ENCODE measurements around the gene MIEF1. TPM values are rescaled to one million over a fixed set of nuclear protein-coding genes. Genes with fewer than 3 reads are reported as not detected.

Gene MIEF1
- total RNA-seq, 1 experiment from 2014 or later = 29.9 TPM

GRCh38 chr22:39519681-39520225 is 17.7 kb downstream of the MIEF1 start:
- in situ Hi-C loops (cut with HindIII; ENCODE audit: low pct_unique_long_range_greater_than_20kb, low sequenced_read_pairs) (no loop called here), intact Hi-C loops (cut with micrococcal nuclease; ENCODE audit: unreplicated experiment) (no loop called here)
- TF ChIP-seq TCF7L2 (IDR thresholded peaks at IDR 0.05; ENCODE audit: low read depth, low read length) (no peak), REST (IDR thresholded peaks at IDR 0.05; ENCODE audit: insufficient read depth in 1 of 2, low read depth in 2 of 2, low read length in 1 of 2) (no peak), POLR2AphosphoS5 (IDR thresholded peaks at IDR 0.05; ENCODE audit: low read depth, low read length) (no peak), SIN3A (IDR thresholded peaks at IDR 0.05; ENCODE audit: borderline replicate concordance, insufficient read depth, low read depth, low read length) (no peak), CTCF (IDR thresholded peaks at IDR 0.05) (no peak; the same call in 1 of the 2 replicates)
- H3K4me1 ChIP-seq (ENCODE audit: control insufficient read depth, insufficient read depth, low read length) = peaks cover 17% of the 10 kb centered on the region
- DNase-seq (ENCODE audit: low read depth, low spot score) (peak; percentile 81), ATAC-seq (peak; percentile 86)
- peaks cover 16% of the 10 kb centered on the region for H3K36me3 ChIP-seq (ENCODE audit: control insufficient read depth, insufficient read depth, low read length)
- TSS peak; percentile 96 for BruUV-seq (replicated peaks)
- H3K9me3 ChIP-seq (ENCODE audit: control insufficient read depth, insufficient read depth, low read depth, low read length) = no peaks in the 10 kb centered on the region
- peak overlapping the region; percentile 75 to 84 for H3K4me3 ChIP-seq (ENCODE audit: low read depth in 2 of 2, low read length in 2 of 2)
- ChIA-PET CTCF (interaction anchor here (0.7 to 1.0 kb wide), 3 partner anchors 24 to 535 kb away, joined by 3 to 5 read pairs (median 3); no protein-coding TSS in a partner anchor), POLR2A (interaction anchor here (0.5 to 1.1 kb wide), 6 partner anchors 9 to 592 kb away, joined by 4 to 8 read pairs (median 4); partner anchors contain the start of gene MIEF1)
- H3K27ac ChIP-seq (ENCODE audit: low read length) = peak overlapping the region; percentile 95
- no peaks in the 10 kb centered on the region for H3K27me3 ChIP-seq (ENCODE audit: control insufficient read depth, insufficient read depth, low read length)

- Histone ChIP-seq H3K27ac (ENCODE audit: low read length) (peak within 1 kb of the TSS; percentile 95), H3K9me3 (ENCODE audit: control insufficient read depth, insufficient read depth, low read depth, low read length) (no peaks in the 10 kb centered on the region), H3K27me3 (ENCODE audit: control insufficient read depth, insufficient read depth, low read length) (no peaks in the 10 kb centered on the region), H3K4me3 (ENCODE audit: low read depth in 2 of 2, low read length in 2 of 2) (peak within 1 kb of the TSS; percentile 75 to 84), H3K4me1 (ENCODE audit: control insufficient read depth, insufficient read depth, low read length) (peaks cover 17% of the 10 kb centered on the region), H3K36me3 (ENCODE audit: control insufficient read depth, insufficient read depth, low read length) (peaks cover 15% of the 10 kb centered on the region)
- ChIA-PET CTCF (interaction anchor here (0.7 to 1.0 kb wide), 3 partner anchors 24 to 534 kb away, joined by 3 to 5 read pairs (median 3); no protein-coding TSS in a partner anchor), POLR2A (interaction anchor here (0.5 to 1.1 kb wide), 6 partner anchors 9 to 592 kb away, joined by 4 to 8 read pairs (median 4); partner anchors contain the start of gene MIEF1)
- intact Hi-C loops (cut with micrococcal nuclease; ENCODE audit: unreplicated experiment) = no loop called here
- no TSS peak for BruUV-seq (replicated peaks)
- ATAC-seq = peak; percentile 52
- TF ChIP-seq TCF7L2 (IDR thresholded peaks at IDR 0.05; ENCODE audit: low read depth, low read length) = no peak
- peak; percentile 94 for TF ChIP-seq POLR2AphosphoS5 (IDR thresholded peaks at IDR 0.05; ENCODE audit: low read depth, low read length)
- no peak for DNase-seq (ENCODE audit: low read depth, low spot score)
- in situ Hi-C loops (cut with HindIII; ENCODE audit: low pct_unique_long_range_greater_than_20kb, low sequenced_read_pairs) = no loop called here
Measured at GRCh38 chr22:39520226-39521105, 18.4 kb downstream of the MIEF1 start, which contains the start of gene ATF4. Gene ATF4 (plus strand): TSS chr22:39520562. CDS start chr22:39521446, 884 bp downstream.

Data from Panc1 (cell line).